SK-N-SH (cell line): ENCODE results near the gene REN. TPM values are rescaled to one million over a fixed set of nuclear protein-coding genes. Genes with fewer than 3 reads are reported as not detected.

Experiments
- CTCF ChIA-PET: fragments of 300-600, 350-600 bp; formaldehyde crosslinking; extraction: SDS; loops from one replicate; lab custom pipeline; 2021; lab: Yijun Ruan, JAX
- POLR2A ChIA-PET: fragments of 350-600 bp; sonication (Branson Sonifier 250); formaldehyde crosslinking; extraction: SDS; loops from one replicate; lab custom pipeline; 2020; ENCODE audit warnings: antibody characterized with exemption, inconsistent platforms; lab: Yijun Ruan, JAX
- DNase-seq: peaks from one replicate; pipeline ENCODE4 v3.0.0; 2012
- H2AFZ ChIP-seq: fragments of 200-600 bp; sonication (generic); 2 replicates; pipeline ENCODE4 v1.8.1; 2016; ENCODE audit warnings: antibody characterized with exemption, mild to moderate bottlenecking, low read depth
- H3F3A ChIP-seq: fragments of 200-600 bp; sonication (generic); replicated peaks from 2 replicates; pipeline ENCODE3; 2016; ENCODE audit warnings: antibody characterized with exemption, mild to moderate bottlenecking; ENCODE audit not compliant: insufficient read depth
- H3K27ac ChIP-seq, 2 experiments: fragments of 200-500 bp in 1 of 2; fragments of 200-600 bp in 1 of 2; sonication (Bioruptor generic) in 1 of 2; sonication (generic), shearing (Covaris generic) in 1 of 2; 2 replicates each; pipeline versions ENCODE4 v1.5.1 to v1.6.1; 2014 to 2016; ENCODE audit warnings: low read depth in 2 of 2, inconsistent platforms in 1 of 2, low read length in 1 of 2, mild to moderate bottlenecking in 1 of 2, mixed read lengths in 1 of 2
- H3K27me3 ChIP-seq: fragments of 200-600 bp; sonication (generic), shearing (Covaris generic); 2 replicates; pipeline ENCODE4 v1.6.1; 2016; ENCODE audit warnings: mixed run types; ENCODE audit not compliant: insufficient read depth
- H3K36me3 ChIP-seq, 2 experiments: fragments of 200-500 bp in 1 of 2; fragments of 200-600 bp in 1 of 2; sonication (Bioruptor generic) in 1 of 2; sonication (generic) in 1 of 2; replicated peaks in 1 of 2; 2 replicates each; pipeline versions ENCODE3 to v1.5.1; 2014 to 2016; ENCODE audit warnings: low read length in 1 of 2, mild to moderate bottlenecking in 1 of 2; ENCODE audit not compliant: insufficient read depth in 2 of 2, control insufficient read depth in 1 of 2
- H3K4me1 ChIP-seq, 2 experiments: fragments of 200-500 bp in 1 of 2; fragments of 200-600 bp in 1 of 2; sonication (Bioruptor generic) in 1 of 2; sonication (generic), shearing (Covaris generic) in 1 of 2; 2 replicates each; pipeline versions ENCODE4 v1.5.1 to v1.6.1; 2014 to 2016; ENCODE audit warnings: low read depth in 1 of 2, low read length in 1 of 2, mixed run types in 1 of 2; ENCODE audit not compliant: insufficient read depth in 2 of 2, control insufficient read depth in 1 of 2
- H3K4me2 ChIP-seq: fragments of 200-600 bp; sonication (generic), shearing (Covaris generic); 2 replicates; pipeline ENCODE4 v1.6.1; 2017; ENCODE audit warnings: mixed run types
- H3K4me3 ChIP-seq, 2 experiments: fragments of 200-500 bp in 1 of 2; fragments of 200-600 bp in 1 of 2; sonication (Bioruptor generic) in 1 of 2; sonication (generic), shearing (Covaris generic) in 1 of 2; 2 replicates each; pipeline versions ENCODE4 v1.5.1 to v1.8.1; 2014 to 2016; ENCODE audit warnings: low read depth in 2 of 2, inconsistent platforms in 1 of 2, low read length in 1 of 2, mild to moderate bottlenecking in 1 of 2, mixed read lengths in 1 of 2, moderate library complexity in 1 of 2
- H3K79me2 ChIP-seq: fragments of 200-600 bp; sonication (generic); 2 replicates; pipeline ENCODE4 v1.8.1; 2017; ENCODE audit warnings: mild to moderate bottlenecking; ENCODE audit not compliant: insufficient read depth
- H3K9ac ChIP-seq: fragments of 200-600 bp; sonication (generic); 2 replicates; pipeline ENCODE4 v1.6.1; 2017; ENCODE audit warnings: mixed run types
- H3K9me2 ChIP-seq: fragments of 200-600 bp; sonication (generic); 2 replicates; pipeline ENCODE4 v1.6.1; 2017; ENCODE audit warnings: mixed run types
- H3K9me3 ChIP-seq: fragments of 200-600 bp; sonication (generic); 2 replicates; pipeline ENCODE4 v1.6.1; 2017; ENCODE audit warnings: mixed run types, mild to moderate bottlenecking, moderate library complexity
- H4K20me1 ChIP-seq: fragments of 200-600 bp; sonication (generic); 2 replicates; pipeline ENCODE4 v1.6.1; 2017; ENCODE audit warnings: mild to moderate bottlenecking, mixed run types; ENCODE audit not compliant: insufficient read depth
- EP300 ChIP-seq, 2 experiments: IDR thresholded peaks; 2 replicates each; pipeline versions ENCODE4 v1.4.0 to v1.6.1; 2012; ENCODE audit warnings: borderline replicate concordance in 1 of 2, low read depth in 1 of 2, low read length in 1 of 2
- FOXM1 ChIP-seq: IDR thresholded peaks from 2 replicates; pipeline ENCODE4 v1.4.0; 2012; ENCODE audit warnings: low read depth, mild to moderate bottlenecking
- IRF3 ChIP-seq: fragments of 150-350 bp; IDR thresholded peaks from 2 replicates; pipeline ENCODE4 v1.6.1; 2016; ENCODE audit warnings: mild to moderate bottlenecking, low read depth, low read length
- MAX ChIP-seq: IDR thresholded peaks from 2 replicates; pipeline ENCODE4 v1.4.0; 2012; ENCODE audit warnings: low read depth
- NFIC ChIP-seq: IDR thresholded peaks from 2 replicates; pipeline ENCODE4 v1.4.0; 2012; ENCODE audit warnings: borderline replicate concordance
- NRF1 ChIP-seq: IDR thresholded peaks from 2 replicates; pipeline ENCODE4 v1.6.1; 2012; ENCODE audit warnings: low read depth, mild to moderate bottlenecking, low read length
- POLR2AphosphoS5 ChIP-seq: IDR thresholded peaks from 2 replicates; pipeline ENCODE4 v1.6.1; 2012; ENCODE audit warnings: low read depth, low read length
- RXRA ChIP-seq: IDR thresholded peaks from 2 replicates; pipeline ENCODE4 v1.4.0; 2012; ENCODE audit warnings: low read depth, mild to moderate bottlenecking, borderline replicate concordance
- SIN3A ChIP-seq: IDR thresholded peaks from 2 replicates; pipeline ENCODE4 v1.6.1; 2012; ENCODE audit warnings: low read depth, mild to moderate bottlenecking, low read length, moderate library complexity, borderline replicate concordance
- TEAD4 ChIP-seq: IDR thresholded peaks from 2 replicates; pipeline ENCODE4 v1.4.0; 2012; ENCODE audit warnings: mild to moderate bottlenecking, borderline replicate concordance; ENCODE audit not compliant: insufficient read depth
- USF2 ChIP-seq: fragments of 150-350 bp; IDR thresholded peaks from 2 replicates; pipeline ENCODE4 v1.6.1; 2017; ENCODE audit warnings: antibody characterized with exemption, low read length, low read depth, borderline replicate concordance
- WGBS: methylation state at CpG from one replicate; pipeline ENCODE4 v1.1.6; 2017; ENCODE audit warnings: low lambda C conversion rate; 5-methylcytosine and 5-hydroxymethylcytosine counted together
- polyA plus RNA-seq, 3 experiments: library from polyadenylated mRNA; depleted of rRNA; stranded (reverse); fragments of >200 nt; gene quantifications; 2 replicates each; pipeline ENCODE4 v1.2.3, GENCODE V29; 2012

Gene REN
- polyA plus RNA-seq, 1 of the 3 experiments (the other 2 are of a cell fraction), result not detected

- no peak for TF ChIP-seq RXRA
- no peak for TF ChIP-seq FOXM1
- no peak for TF ChIP-seq TEAD4
- TF ChIP-seq MAX, result no peak
Observed at GRCh38 chr1:204151552-204152309, 14.4 kb downstream of the REN start, which contains the start of gene ETNK2 (continued).

- Histone ChIP-seq H3K27me3 (no peaks in the 10 kb centered on the region), H3K4me3 (peak overlapping the region; percentile 69 to 89), H3K4me1 (peaks cover 3 to 19% of the 10 kb centered on the region in 2 experiments; a peak in 1 of 4 replicates), H3K27ac (no peak overlapping the region), H3K4me2 (peak overlapping the region; percentile 96)
- 37% methylated on average over 12 of the region's 33 CpGs for WGBS
- no peak for TF ChIP-seq FOXM1
- TF ChIP-seq EP300 (IDR thresholded peaks at IDR 0.05; ENCODE audit: borderline replicate concordance in 1 of 2, low read depth in 1 of 2, low read length in 1 of 2), result no peak
- no peak for TF ChIP-seq RXRA
- TF ChIP-seq, all 33 proteins: peak for 0
- Histone ChIP-seq H3K36me3 (no peaks in the 10 kb centered on the region), H2AFZ (peak overlapping the region; percentile 82), H4K20me1 (no peaks in the 10 kb centered on the region), H3F3A (no peaks in the 10 kb centered on the region), H3K9ac (peak overlapping the region; percentile 73), H3K9me2 (no peaks in the 10 kb centered on the region), H3K9me3 (no peaks in the 10 kb centered on the region), H3K79me2 (no peaks in the 10 kb centered on the region)
- ChIA-PET POLR2A (interaction anchor here (1.7 to 2.3 kb wide), 2 partner anchors 21 to 23 kb away, joined by 5 to 25 read pairs; no protein-coding TSS in a partner anchor), CTCF (interaction anchor here (0.7 to 7.2 kb wide), 14 partner anchors 11 to 291 kb away, joined by 3 to 51 read pairs (median 6); partner anchors contain the start of genes PLEKHA6 and SOX13)
- no peak for DNase-seq
Observed at GRCh38 chr1:204150702-204151551, 15.2 kb downstream of the REN start.

GRCh38 chr1:204149635-204150565 lies 16.2 kb downstream of the REN start:
- no peak for DNase-seq
- Histone ChIP-seq H3K9ac (no peak overlapping the region), H4K20me1 (no peaks in the 10 kb centered on the region), H3K4me2 (no peak overlapping the region), H3K27me3 (no peaks in the 10 kb centered on the region), H3K79me2 (no peaks in the 10 kb centered on the region), H3K4me3 (no peak overlapping the region), H3K4me1 (peaks cover 3 to 19% of the 10 kb centered on the region in 2 experiments; a peak in 1 of 4 replicates), H3K27ac (no peak overlapping the region), H3K9me2 (no peaks in the 10 kb centered on the region), H3F3A (no peaks in the 10 kb centered on the region), H3K9me3 (no peaks in the 10 kb centered on the region), H3K36me3 (peaks cover 0 to 4% of the 10 kb centered on the region in 2 experiments), H2AFZ (no peak overlapping the region)
- TF ChIP-seq NRF1 (no peak), POLR2AphosphoS5 (no peak), NFIC (no peak), EP300 (IDR thresholded peaks at IDR 0.05; ENCODE audit: borderline replicate concordance in 1 of 2, low read depth in 1 of 2, low read length in 1 of 2) (no peak), IRF3 (no peak), USF2 (no peak), SIN3A (no peak)
- 96% methylated on average over 13 of the region's 16 CpGs for WGBS
- ChIA-PET CTCF (interaction anchor here (1.2 to 7.2 kb wide), 5 partner anchors 12 to 279 kb away, joined by 3 to 51 read pairs (median 31); no protein-coding TSS in a partner anchor), POLR2A (interaction anchor here (2.3 kb wide), 1 partner anchor 20 kb away, joined by 25 read pairs; no protein-coding TSS in a partner anchor)
